IPS DF 6.9 (cell line): Measurements from ENCODE around the gene HOXC6.

Source experiments
- DNase-seq: peaks from one replicate; pipeline ENCODE4 v3.0.0-alpha.2; 2013; ENCODE audit warnings: low read depth, low spot score
- H3K27ac ChIP-seq: one replicate; pipeline ENCODE4 v1.5.1; 2013; ENCODE audit warnings: low read length, control low read depth
- H3K27me3 ChIP-seq: 2 replicates; pipeline ENCODE4 v1.6.1; 2013; ENCODE audit warnings: mild to moderate bottlenecking, low read length; ENCODE audit not compliant: control insufficient read depth, insufficient read depth
- H3K36me3 ChIP-seq: 2 replicates; pipeline ENCODE4 v1.6.1; 2013; ENCODE audit warnings: low read length; ENCODE audit not compliant: control insufficient read depth, insufficient read depth
- H3K4me1 ChIP-seq: 2 replicates; pipeline ENCODE4 v1.6.1; 2013; ENCODE audit warnings: low read length; ENCODE audit not compliant: control insufficient read depth, insufficient read depth
- H3K4me3 ChIP-seq: 2 replicates; pipeline ENCODE4 v1.5.1; 2013; ENCODE audit warnings: mild to moderate bottlenecking, low read length
- H3K9me3 ChIP-seq: 2 replicates; pipeline ENCODE4 v1.6.1; 2013; ENCODE audit warnings: low read length, inconsistent platforms; ENCODE audit not compliant: control insufficient read depth, insufficient read depth
- WGBS: extraction: QIAGEN DNeasy Blood & Tissue Kit; methylation state at CpG from one replicate; pipeline ENCODE4 v1.1.7; 2013; ENCODE audit warnings: mixed read lengths, missing lambda C conversion rate; ENCODE audit not compliant: insufficient read length, insufficient coverage; 5-methylcytosine and 5-hydroxymethylcytosine counted together

HOXC6 gene

GRCh38 chr12:54010972-54011664 is 17.1 kb upstream of the HOXC6 start:
- no peak overlapping the region for H3K27ac ChIP-seq
- peaks cover 94% of the 10 kb centered on the region for H3K27me3 ChIP-seq
- DNase-seq: no peak
- no peaks in the 10 kb centered on the region for H3K36me3 ChIP-seq
- H3K9me3 ChIP-seq: no peaks in the 10 kb centered on the region
- H3K4me3 ChIP-seq: no peak overlapping the region
- WGBS: no CpG with 5 or more reads among the region's 17 CpGs
- no peaks in the 10 kb centered on the region for H3K4me1 ChIP-seq

- no CpG with 5 or more reads among the region's 14 CpGs for WGBS
- H3K4me1 ChIP-seq: no peaks in the 10 kb centered on the region
- H3K9me3 ChIP-seq: no peaks in the 10 kb centered on the region
- no peak overlapping the region for H3K4me3 ChIP-seq
- peaks cover 93% of the 10 kb centered on the region for H3K27me3 ChIP-seq
- H3K36me3 ChIP-seq: no peaks in the 10 kb centered on the region
- no peak for DNase-seq
- no peak overlapping the region for H3K27ac ChIP-seq
Measured at GRCh38 chr12:54011665-54012532, 16.3 kb upstream of the HOXC6 start.

GRCh38 chr12:54012631-54013409 is 15.4 kb upstream of the HOXC6 start:
- Histone ChIP-seq H3K36me3 (no peaks in the 10 kb centered on the region), H3K4me3 (no peak overlapping the region), H3K27ac (no peak overlapping the region), H3K27me3 (peaks cover 91% of the 10 kb centered on the region), H3K9me3 (no peaks in the 10 kb centered on the region), H3K4me1 (no peaks in the 10 kb centered on the region)
- DNase-seq: no peak
- whole genome bisulfite sequencing: no CpG with 5 or more reads among the region's 6 CpGs

GRCh38 chr12:54014377-54015017 is 13.7 kb upstream of the HOXC6 start:
- no peaks in the 10 kb centered on the region for H3K9me3 ChIP-seq
- H3K4me1 ChIP-seq: 0 out of 2 replicates have a peak, but pooled peaks cover 2% of the 10 kb centered on the region
- H3K4me3 ChIP-seq: no peak overlapping the region
- H3K27me3 ChIP-seq: peaks cover 88% of the 10 kb centered on the region
- DNase-seq: no peak
- no peaks in the 10 kb centered on the region for H3K36me3 ChIP-seq
- no peak overlapping the region for H3K27ac ChIP-seq
- no CpG with 5 or more reads among the region's 36 CpGs for WGBS

- 0 out of 2 replicates have a peak, but pooled peaks cover 2% of the 10 kb centered on the region for H3K4me1 ChIP-seq
- no peak for DNase-seq
- H3K4me3 ChIP-seq: no peak overlapping the region
- H3K27ac ChIP-seq: no peak overlapping the region
- no peaks in the 10 kb centered on the region for H3K9me3 ChIP-seq
- H3K36me3 ChIP-seq: no peaks in the 10 kb centered on the region
- no CpG with 5 or more reads among the region's 23 CpGs for WGBS
- H3K27me3 ChIP-seq: peaks cover 88% of the 10 kb centered on the region
Measured at GRCh38 chr12:54015018-54015931, 13.0 kb upstream of the HOXC6 start.

- no CpG with 5 or more reads among the region's 3 CpGs for WGBS
- Histone ChIP-seq H3K27ac (no peak overlapping the region), H3K36me3 (no peaks in the 10 kb centered on the region), H3K27me3 (peaks cover 88% of the 10 kb centered on the region), H3K4me1 (0 out of 2 replicates have a peak, but pooled peaks cover 2% of the 10 kb centered on the region), H3K4me3 (no peak overlapping the region), H3K9me3 (no peaks in the 10 kb centered on the region)
- DNase-seq: no peak
Measured at GRCh38 chr12:54016051-54016450, 12.2 kb upstream of the HOXC6 start.

- no peak for DNase-seq
- Histone ChIP-seq H3K27me3 (peaks cover 88% of the 10 kb centered on the region), H3K9me3 (no peaks in the 10 kb centered on the region), H3K27ac (no peak overlapping the region), H3K36me3 (no peaks in the 10 kb centered on the region), H3K4me3 (no peak overlapping the region), H3K4me1 (0 out of 2 replicates have a peak, but pooled peaks cover 2% of the 10 kb centered on the region)
- WGBS: no CpG with 5 or more reads among the region's 25 CpGs
Measured at GRCh38 chr12:54016478-54016964, 11.7 kb upstream of the HOXC6 start.

GRCh38 chr12:54017027-54017788 is 11.0 kb upstream of the HOXC6 start:
- DNase-seq: no peak
- no peaks in the 10 kb centered on the region for H3K9me3 ChIP-seq
- WGBS: no CpG with 5 or more reads among the region's 24 CpGs
- no peaks in the 10 kb centered on the region for H3K36me3 ChIP-seq
- 0 out of 2 replicates have a peak, but pooled peaks cover 2% of the 10 kb centered on the region for H3K4me1 ChIP-seq
- no peak overlapping the region for H3K4me3 ChIP-seq
- H3K27me3 ChIP-seq: peaks cover 91% of the 10 kb centered on the region
- no peak overlapping the region for H3K27ac ChIP-seq
